GM12892 (cell line): ENCODE results near the gene CASTOR1.

Source experiments
- POLR2A ChIP-seq: IDR thresholded peaks from 2 replicates; pipeline ENCODE4 v1.6.1; 2011; ENCODE audit warnings: low read depth, low read length, control low read depth
- POLR2AphosphoS5 ChIP-seq: IDR thresholded peaks from 2 replicates; pipeline ENCODE4 v1.6.1; 2011; ENCODE audit warnings: low read depth, low read length, control low read depth
- TAF1 ChIP-seq: IDR thresholded peaks from 2 replicates; pipeline ENCODE4 v1.6.1; 2011; ENCODE audit warnings: low read depth, mild to moderate bottlenecking, control low read depth, low read length, borderline replicate concordance

GRCh38 chr22:30292069-30292970, 3.0 kb upstream of the CASTOR1 start:
- TF ChIP-seq POLR2AphosphoS5: no peak
- no peak for TF ChIP-seq POLR2A
- TF ChIP-seq TAF1: no peak
